Measurements from ENCODE around the gene ORM2.

DNA sequence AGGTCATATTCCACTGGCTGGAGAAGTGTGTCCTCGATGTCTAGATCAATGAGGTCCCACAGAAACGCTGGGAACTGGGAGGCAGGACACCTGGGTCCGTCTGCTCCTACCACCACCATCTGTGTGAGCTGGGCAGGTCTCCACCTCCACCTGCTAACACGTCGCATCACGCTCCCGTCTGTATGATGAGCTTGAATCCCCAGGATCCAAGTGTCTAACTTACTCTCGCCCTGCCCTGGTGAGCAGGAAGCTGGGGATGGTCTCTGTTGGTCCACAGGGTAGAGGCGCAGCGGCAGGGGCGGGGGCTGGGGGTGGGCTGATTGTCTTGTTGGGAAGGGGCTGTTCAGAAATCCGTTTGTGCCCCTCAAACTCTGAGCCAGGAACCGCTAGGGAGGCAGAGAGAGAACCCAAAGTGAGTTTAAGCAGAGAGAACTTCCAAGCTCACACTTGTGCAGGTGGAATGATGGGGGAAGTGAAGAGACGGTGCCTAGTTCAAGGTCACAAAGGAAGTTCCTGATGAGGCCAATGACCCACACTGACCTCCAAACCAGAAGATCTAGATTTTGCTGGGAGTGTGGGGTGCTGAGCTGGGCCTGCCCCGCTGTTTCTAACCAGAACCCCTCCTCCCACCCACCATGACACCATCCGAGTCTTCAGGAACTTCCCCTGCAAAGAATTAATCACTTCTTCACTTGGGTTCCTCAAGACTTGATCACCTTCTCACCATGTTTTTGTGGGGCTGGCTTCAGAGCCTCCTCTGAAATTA, 21.1 kb downstream of the ORM2 start:
- TF ChIP-seq, protein P1, sequence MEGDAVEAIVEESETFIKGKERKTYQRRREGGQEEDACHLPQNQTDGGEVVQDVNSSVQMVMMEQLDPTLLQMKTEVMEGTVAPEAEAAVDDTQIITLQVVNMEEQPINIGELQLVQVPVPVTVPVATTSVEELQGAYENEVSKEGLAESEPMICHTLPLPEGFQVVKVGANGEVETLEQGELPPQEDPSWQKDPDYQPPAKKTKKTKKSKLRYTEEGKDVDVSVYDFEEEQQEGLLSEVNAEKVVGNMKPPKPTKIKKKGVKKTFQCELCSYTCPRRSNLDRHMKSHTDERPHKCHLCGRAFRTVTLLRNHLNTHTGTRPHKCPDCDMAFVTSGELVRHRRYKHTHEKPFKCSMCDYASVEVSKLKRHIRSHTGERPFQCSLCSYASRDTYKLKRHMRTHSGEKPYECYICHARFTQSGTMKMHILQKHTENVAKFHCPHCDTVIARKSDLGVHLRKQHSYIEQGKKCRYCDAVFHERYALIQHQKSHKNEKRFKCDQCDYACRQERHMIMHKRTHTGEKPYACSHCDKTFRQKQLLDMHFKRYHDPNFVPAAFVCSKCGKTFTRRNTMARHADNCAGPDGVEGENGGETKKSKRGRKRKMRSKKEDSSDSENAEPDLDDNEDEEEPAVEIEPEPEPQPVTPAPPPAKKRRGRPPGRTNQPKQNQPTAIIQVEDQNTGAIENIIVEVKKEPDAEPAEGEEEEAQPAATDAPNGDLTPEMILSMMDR (IDR thresholded peaks at IDR 0.05; ENCODE audit: insufficient read depth, low read depth, low read length) = no peak
- TF ChIP-seq EZH2 (IDR thresholded peaks at IDR 0.05; ENCODE audit: insufficient read depth, low read length) = no peak

Data from astrocyte (in vitro differentiated cells and primary cell).